NCI-H187 (cell line): ENCODE results near the gene FAM107A.

Source experiments
- DNase-seq, 2 experiments: peaks; one replicate each; lab custom pipeline; 2025; lab: John Stamatoyannopoulos, UW

FAM107A gene, protein sequence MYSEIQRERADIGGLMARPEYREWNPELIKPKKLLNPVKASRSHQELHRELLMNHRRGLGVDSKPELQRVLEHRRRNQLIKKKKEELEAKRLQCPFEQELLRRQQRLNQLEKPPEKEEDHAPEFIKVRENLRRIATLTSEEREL

DNA sequence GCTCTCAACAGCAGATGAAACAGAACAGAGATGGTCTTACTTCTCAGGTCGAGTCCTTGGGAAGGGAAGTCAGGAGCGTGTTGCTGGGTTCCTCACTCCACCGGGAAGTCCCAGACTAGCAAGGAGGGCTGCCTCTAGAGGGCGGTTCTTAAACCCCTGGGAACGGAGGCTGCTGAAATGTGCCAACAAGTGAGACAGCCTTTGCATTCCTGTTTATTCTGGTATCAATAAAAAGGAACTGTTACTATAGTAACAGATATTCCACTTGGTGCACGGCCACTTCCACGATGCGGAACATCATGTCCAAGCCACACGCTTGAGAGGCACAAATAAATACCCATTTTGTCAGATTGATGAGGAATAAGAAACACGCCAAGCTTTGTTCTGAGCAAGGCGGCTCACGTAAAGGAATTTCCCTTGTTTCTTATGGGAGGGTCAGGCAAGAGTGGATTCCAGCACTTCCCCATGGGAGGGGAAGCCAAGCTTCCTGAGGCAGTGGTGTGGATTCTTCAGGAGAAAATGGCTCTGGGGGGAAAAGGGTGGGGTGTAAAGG is at the start of gene FAM107A:
TSS of gene FAM107A (minus strand) at position 123 of the 553 bp plus-strand sequence. CDS start 7,531 bp downstream, outside the sequence.
- no peak for DNase-seq

DNA sequence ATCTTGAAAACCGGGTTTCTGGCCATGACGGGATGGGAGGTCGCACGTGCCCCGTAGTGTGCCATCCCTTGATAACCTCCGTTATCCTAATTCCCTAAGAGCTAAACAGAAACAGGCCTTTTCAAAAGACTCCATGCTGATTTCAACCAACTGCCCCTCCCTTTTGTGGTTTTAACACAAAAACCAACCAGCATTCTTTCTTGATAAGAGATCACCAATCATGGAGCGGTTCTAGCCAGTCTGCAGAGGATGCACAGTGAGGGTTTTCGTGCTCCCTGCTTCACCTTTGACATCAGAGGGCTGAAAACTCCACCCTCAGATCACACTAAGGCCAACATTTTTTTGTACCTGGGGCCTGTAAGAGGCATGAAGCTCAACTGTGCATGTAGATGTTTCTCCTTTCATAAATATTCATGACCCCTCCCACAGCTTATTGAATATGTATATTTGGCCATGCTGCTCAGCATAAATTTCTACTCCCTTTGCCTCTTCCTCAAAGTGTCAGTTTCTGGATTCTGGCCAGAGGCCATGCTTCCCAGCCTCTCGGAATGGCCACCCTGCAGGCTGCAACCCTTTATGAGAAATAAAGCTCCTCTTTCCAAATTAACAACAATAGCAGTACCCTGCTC is 48.1 kb upstream of the FAM107A start:
- no peak for DNase-seq

DNA sequence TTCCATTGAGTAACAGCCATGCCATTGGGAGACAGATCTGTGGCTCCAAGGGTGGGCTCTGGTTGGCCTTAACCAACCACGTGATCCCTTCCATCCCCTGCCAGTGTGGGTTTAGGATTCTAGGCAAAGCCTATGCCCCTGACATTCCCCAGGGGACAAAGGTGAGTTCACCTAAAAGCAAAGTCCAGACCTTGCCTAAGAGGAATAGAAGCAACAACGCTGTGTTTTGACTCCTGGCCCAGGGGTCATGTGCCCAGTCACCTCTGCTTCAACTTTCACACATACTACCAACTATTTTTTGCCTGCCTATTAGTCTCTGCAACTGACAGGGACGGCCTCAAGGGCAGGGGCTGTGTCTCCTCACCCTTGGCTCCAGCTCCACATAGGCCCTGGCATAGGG is 47.4 kb upstream of the FAM107A start:
- DNase-seq = no peak

DNA sequence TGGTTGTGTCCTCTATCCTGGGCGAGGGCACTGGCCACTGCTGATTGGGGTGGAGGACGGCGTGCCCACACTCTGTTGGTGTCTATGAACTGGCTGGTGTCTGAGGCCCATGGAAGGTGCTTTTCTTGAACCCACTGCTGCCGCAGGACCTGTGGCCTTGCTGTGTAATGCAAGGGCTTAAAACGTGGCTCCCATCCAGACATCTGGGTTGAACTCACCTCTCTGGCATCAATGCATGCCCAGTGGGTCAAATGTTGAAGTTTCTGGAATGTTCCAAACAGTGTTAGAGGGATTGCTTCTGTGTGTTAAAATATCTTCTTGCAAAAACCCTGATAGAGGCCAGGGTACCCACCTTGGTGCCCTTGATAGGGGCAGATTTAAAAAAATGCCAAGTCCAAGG is 46.8 kb upstream of the FAM107A start:
- no peak for DNase-seq

DNA sequence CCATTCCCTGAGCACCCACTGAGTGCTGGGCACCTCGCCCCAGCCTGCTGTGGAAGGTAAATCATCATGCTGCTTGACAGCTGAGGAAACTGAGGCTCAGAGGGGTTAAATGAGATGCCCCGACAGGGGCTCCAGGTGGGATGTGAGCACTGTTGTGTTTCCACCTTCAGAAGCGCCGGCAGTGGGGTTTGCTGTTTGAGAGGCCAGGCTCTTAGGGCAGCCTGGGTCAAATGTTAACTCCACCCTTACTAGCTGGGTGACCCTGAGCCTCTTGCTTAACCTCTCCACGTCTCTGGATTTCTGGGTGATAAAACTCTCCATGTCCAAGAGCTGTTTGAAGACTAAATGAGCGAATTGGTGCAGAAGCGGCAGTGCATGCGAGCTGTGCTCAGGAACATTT is 46.3 kb upstream of the FAM107A start:
- no peak for DNase-seq

DNA sequence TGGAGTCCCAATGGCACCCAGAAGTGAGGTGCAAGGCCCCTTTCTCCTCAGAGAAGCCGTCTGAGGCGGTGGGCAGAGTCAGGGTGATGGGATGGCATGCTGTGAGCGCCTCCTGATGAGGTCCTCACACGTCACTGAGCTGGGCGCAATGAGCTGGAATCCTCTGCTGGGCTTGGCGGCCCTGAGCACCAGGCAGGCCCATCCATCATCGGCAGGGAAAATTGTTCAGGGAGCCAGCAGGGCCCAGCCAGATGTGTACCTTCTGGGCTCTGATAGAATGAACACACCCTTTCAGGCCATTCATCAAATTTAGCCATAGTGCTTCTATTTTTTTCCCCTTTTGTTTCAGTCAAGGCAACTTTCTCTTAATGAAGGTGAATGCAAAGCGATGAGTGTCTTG is 45.7 kb upstream of the FAM107A start:
- DNase-seq = no peak

DNA sequence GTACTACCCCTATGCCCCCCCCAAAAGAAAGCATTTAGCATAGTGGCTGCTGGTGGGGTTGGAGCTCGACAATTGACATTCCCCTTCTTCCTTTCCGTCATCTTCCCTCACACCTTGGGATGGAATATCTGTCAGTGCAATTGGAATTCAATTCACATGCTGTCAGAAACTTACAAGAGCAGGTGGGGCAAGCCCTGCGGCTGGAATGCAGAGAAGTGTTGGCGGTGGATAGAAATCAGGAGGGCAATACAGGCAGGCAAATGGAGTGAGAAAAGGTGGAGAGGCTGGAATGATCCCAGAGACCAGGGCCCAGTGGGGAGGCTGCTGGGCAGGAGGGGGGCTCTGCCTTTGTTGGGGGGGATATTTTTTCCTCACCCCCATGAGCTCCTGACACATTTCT is 45.2 kb upstream of the FAM107A start:
- no peak for DNase-seq

DNA sequence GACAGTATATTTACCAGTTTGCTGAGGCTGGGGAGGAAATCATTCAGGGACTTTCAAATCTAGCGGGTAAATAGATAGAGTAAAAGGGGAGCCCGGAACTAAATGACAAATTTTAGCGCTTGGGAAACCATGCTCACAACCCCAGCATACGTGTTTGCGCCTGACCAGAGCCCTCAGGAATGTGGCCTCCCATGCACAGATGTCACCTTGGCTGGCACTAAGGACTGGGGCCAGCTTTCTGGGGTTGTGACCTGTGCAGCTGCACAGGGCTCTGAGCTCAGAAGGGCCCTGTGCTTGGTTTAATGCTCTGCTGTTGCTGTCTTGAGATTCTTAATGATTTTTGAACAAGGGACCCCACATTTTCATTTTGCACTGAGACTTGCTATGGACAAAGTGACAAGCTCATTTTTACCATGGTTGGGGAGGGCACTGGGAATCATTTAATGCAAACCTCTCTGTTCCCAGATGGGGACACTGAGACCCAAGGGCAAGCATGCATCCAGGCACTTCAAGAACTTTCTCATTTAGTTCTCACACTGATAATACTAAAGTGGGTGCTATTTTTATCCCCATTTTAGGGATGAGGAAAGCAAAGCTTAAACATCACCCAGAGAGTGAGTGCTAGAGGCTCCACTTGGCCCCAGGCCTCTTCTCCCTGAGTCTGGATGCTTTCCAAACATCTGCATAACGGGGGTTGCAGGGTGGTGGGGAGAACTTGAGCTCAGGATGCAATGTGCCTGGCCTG is 44.1 kb upstream of the FAM107A start:
- DNase-seq = no peak

DNA sequence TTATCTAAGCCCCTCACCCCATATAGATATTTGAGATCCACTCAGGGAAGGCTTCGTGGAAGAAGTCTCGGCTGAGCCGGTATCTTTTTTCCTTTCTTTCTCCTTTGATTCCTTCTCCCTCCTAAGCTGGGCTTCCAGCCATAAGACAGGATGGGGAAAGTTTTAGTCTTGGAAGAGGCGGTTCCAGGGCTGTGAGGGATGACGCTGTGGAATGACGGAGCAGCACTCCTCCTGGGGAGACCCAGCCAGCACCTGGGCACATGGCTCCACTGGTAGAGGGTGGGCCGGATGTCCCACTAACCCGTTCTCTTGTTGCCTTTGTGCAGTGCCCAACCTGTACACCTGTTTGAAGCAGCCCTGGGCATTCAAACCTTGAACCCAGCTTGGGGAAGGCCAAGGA is 43.2 kb upstream of the FAM107A start:
- DNase-seq = no peak

DNA sequence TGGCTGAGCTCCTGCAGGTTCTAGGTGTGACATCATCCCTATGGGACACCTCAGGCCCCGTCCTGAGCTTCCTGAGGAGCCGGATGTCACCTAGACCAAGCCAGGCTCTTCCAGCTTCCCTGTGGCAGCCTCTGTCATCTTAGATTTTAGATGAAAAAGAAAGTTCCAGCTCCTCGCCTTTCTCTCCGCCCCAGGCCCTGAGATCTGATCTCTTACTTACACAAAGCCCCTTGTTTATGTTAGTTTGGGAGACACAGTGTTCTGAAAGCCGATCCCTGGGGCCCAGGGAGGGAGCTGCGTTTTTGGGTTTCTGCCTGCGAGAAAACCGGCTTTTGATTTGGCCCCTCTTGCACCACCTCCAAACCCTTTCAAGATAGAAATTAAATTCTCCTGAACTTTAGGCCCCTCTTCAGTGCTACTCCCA is 40.2 kb upstream of the FAM107A start:
- no peak for DNase-seq

DNA sequence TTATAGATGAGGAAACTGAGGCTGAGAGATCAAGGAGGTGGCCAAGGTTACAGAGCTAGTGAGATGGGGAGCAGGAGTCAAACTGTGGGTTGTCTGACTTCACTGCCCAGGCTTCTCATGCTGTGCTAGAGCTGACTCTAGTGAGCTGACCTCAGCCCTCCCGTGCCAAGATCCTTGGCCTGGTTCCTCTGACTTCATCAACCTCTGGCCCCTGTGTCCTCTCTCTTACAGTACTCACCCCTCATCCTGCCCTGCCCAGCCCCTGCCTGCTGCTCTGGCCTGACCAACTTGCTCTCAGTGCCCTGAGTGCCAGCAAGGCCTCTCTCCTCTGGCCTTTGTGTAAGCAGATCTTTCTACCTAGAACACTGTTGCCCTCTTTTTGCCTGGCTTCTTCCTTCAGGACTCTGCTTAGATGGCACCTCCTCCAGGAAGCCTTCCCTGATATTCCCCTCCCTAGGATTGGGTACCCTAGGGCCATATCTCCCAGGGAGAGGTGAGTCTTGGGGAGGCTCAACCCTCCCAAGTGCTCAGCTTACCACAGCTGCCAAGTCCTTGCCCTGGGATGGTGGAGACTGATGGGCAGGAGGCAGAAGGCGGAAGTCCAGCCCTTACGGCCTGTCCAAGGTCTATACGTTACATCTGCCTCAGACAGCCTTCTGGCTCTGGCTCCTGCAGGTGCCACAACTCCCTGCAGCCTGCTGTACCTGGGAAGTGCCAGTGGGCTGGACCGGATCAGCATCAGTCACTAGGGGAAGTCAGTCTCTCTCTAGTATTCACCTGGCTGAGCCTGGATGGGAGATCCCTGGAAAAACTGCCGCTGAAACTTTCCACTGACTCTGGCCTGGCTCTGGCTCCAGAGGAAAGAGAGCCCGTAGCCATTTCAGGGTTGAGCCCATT is 36.3 kb upstream of the FAM107A start:
- no peak for DNase-seq

DNA sequence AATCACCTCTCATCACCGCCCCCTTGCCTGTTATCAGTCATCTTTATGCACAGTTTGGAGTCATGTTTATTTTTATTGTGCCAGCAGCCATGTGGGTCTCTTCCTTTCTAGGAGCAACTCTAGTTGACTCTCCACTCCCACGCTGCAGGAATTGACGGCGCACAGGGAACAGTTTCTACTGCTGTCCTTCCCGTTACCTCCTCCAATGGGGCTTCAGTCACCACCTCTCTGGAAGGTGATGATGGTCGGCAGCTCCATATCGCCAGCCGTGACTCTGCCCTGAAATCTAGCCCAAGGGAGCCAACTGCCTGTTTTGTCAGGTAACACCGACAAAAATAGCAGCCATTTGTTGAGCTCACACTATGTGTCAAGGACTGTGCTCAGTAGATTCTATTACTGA is 35.6 kb upstream of the FAM107A start:
- no peak for DNase-seq

DNA sequence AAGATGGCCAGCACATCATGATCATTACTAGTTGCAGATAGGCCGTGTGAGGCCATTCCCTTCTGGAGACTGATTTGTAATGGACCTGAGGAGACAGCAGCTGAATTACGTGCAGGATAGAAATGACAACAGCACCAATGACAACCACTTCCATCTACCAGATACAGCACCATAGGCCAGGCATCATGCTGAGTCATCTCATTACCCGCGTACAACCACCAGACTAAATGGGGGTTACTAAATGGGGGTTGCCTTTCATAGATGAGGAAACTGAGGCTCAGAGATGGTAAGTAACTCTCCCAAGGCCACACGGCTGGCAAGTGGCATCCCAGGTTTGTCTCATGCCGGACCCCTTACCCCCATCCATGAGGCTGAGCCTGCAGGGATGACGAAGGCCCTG is 32.8 kb upstream of the FAM107A start:
- no peak for DNase-seq

DNA sequence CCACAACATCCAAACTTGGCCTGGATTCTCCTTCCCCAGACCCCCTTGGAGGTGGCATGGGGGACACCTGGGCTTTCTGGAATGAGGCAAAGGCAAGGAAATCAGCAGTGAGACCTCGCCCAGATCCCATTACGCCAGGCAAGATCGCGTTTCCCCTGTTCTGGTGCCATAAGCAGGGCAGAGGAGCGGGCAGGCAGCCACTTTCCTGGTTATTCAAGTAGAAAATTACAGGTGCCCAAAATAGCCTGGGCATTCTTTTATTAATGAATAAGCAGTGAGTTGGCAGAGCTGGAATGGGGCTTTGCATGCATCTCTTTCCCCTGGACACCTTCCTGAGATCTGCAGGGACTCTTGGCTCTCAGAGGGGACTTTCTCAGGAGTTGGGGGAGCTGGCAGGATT is 31.5 kb upstream of the FAM107A start:
- no peak for DNase-seq

DNA sequence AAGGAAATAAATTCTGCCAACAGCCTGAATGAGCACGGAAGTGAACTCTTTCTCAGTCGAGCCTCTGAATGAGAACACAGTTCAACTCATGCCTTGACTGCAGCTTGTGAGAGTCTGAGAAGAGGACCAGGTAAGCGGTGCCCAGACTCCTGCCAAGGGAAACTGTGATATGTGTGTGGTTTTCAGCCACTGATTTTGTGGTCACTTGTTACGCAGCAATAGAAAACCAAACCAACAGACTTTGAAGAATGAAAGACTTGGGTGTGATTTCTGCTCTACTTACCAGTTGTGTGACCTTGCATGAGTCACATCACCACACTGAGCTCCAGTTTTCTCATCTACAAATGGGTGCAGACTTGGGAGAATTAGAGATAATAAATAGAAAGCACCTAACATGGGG is 30.6 kb upstream of the FAM107A start:
- DNase-seq = no peak

DNA sequence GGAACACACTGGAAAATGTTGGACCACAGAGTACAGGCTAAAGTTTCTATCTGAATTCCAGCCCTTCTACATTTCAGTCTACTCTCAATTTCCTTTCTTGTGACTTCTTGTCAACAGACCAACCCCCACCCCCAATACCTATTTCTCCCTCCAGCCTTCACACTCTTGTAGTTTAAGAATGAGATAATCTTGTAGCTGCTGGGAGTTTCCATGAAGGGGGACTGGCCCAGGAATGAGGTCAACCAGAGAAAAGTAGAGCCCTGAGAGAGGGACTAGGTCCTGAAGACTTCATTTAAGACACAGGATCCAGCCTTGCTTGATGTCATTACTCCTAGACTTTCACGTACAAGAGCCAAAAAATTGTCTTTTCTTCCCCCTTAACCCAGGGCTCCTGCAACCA is 29.5 kb upstream of the FAM107A start:
- DNase-seq = no peak

DNA sequence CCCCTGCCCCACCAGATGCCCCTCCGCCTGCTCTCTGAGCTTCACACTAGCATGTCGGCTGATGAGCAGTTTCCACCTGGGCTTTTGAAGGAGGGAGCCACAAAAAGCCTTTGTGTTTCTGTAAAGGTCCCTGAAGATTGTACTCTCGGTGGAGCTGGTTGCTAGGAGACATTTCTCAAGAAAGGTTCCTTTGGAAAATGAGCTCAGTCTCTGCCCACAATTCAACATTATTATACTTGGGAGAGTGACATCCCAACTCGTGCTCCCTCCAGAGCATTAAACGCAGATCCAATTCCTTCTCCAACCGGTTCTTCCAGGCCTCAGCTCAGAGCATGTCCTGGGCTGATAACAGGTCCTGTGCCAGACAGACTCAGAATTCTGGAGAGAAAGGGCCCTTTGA is 26.8 kb upstream of the FAM107A start:
- DNase-seq = no peak

DNA sequence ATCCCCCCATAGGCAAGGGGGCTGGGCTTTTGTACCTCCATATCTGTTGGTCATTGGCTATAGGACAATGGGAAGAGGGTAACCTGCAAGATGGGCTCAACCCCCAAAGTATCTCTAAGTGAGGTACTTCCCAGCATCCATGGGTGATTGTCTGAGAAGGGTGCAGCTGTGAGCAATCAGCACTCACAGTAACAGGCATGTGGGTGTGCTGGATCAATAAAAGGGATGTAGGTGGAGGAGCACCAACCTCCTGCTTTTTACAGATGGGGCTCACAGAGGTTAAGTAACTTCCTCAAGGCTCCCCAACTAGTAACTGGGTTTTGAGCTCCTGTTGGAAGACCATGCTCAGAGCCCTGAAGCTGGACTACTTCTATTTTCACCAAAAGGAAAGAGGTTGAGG is 26.4 kb upstream of the FAM107A start:
- DNase-seq = no peak

DNA sequence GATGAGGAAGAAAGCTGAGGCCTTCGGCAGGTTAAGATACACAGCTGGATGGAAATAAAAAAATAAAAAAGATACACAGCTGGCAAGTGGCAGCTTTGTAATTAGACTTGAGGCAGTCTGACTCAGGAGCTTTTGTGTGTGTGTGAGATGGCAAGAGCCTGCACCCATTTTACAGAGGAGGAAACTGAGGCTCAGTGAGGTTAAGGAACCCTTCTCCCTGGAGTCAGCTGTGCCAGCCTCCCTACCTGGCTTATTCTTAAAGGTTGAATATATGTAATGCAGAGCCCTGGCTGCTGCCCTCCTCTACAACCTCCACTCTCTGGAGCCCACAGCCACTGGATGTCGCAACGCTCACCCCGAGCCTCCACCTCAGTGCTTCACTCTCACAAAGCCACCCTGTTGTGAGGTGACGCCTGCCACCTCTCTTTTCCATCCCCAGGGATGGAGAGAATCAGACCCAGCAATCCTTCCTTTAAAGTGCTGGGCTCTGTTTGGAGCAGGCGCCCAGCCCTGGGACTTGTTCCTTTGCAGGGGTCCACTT is 20.6 kb upstream of the FAM107A start:
- no peak for DNase-seq

DNA sequence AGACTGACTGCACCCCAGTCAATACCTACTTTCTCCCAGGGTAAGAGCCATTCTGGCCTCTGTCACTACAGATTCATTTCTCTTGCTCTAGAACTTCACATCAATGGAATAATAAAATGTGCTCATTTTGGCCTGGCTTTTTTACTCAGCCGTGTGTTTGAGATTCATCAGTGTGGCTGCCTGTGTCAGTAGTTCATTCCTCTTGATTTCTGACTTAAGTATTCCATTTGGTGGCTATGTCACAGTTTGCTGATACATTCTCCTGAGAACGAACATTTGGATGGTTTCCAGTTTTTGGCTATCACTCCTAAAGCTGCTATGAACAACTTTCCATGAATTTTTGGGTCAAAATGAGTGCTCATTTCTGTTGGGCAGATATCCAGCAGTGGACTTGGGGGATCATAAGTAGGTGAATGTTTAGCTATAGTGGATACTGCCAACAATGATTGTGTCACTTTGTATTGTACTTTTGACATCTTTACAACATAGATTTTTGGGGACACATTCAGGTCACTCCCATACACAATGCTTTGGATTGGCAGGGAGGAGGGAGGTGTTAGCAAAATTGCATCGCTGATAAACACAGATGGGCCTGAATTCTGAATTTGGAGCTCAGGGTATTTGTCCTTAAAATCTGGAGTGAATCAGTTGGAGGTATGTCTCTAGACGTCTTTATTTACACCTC is 19.8 kb upstream of the FAM107A start:
- DNase-seq = no peak

DNA sequence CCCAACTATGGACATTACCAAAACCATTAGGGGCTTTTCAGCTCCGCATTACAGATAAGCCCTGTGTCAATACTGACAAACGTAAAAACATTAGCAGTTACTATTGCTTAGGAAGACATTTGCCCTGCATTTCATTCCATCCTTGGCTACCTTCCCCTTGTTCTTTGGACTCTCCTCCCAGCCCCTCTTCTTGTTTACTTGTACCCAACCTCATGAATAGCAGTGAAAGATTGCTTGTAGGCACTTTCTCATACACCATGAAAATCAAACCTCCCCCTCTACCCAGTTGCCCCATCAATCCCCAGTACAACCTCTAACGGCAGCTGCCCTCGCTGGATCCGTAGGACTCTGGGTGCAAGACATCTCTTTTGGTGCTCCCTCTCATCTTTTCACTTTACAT is 16.9 kb upstream of the FAM107A start:
- no peak for DNase-seq
